ENCODE data around the gene AJM1.

Gene AJM1

GRCh38 chr9:136814725-136815421, 27.4 kb upstream of the AJM1 start:
- Histone ChIP-seq H3K4me3 (replicated peaks; ENCODE audit: insufficient read depth, low read length) (no peak overlapping the region), H3K27ac (replicated peaks) (no peak overlapping the region)
- TF ChIP-seq GABPA (IDR thresholded peaks at IDR 0.05; ENCODE audit: low read depth) (no peak), CTCF (IDR thresholded peaks at IDR 0.05; ENCODE audit: insufficient read depth, low read length) (no peak), REST (IDR thresholded peaks at IDR 0.05; ENCODE audit: insufficient replicate concordance, low read depth) (no peak), POLR2AphosphoS5 (IDR thresholded peaks at IDR 0.05; ENCODE audit: low read depth) (no peak), SPI1 (IDR thresholded peaks at IDR 0.05; ENCODE audit: borderline replicate concordance, low read depth) (no peak)

GRCh38 chr9:136815422-136815782, 26.9 kb upstream of the AJM1 start:
- Histone ChIP-seq H3K27ac (replicated peaks) (no peak overlapping the region), H3K4me3 (replicated peaks; ENCODE audit: insufficient read depth, low read length) (no peak overlapping the region), H3K27me3 (ENCODE audit: insufficient read depth, poor library complexity, severe bottlenecking) (no peaks in the 10 kb centered on the region)
- peak; percentile 34; the same call in 1 of the 2 replicates for TF ChIP-seq SPI1 (IDR thresholded peaks at IDR 0.05; ENCODE audit: borderline replicate concordance, low read depth)
- TF ChIP-seq GABPA (IDR thresholded peaks at IDR 0.05; ENCODE audit: low read depth): no peak
- no peak for DNase-seq (ENCODE audit: low read depth in 1 of 2, low spot score in 1 of 2)

More at GRCh38 chr9:136814725-136815421, 27.4 kb upstream of the AJM1 start:
- DNase-seq (ENCODE audit: low read depth in 1 of 2, low spot score in 1 of 2): no peak
- no peaks in the 10 kb centered on the region for H3K27me3 ChIP-seq (ENCODE audit: insufficient read depth, poor library complexity, severe bottlenecking)

- TF ChIP-seq GABPA (IDR thresholded peaks at IDR 0.05; ENCODE audit: low read depth): no peak
- TF ChIP-seq CTCF (IDR thresholded peaks at IDR 0.05; ENCODE audit: insufficient read depth, low read length): no peak
- no peak for TF ChIP-seq POLR2AphosphoS5 (IDR thresholded peaks at IDR 0.05; ENCODE audit: low read depth)
- no peak for TF ChIP-seq SPI1 (IDR thresholded peaks at IDR 0.05; ENCODE audit: borderline replicate concordance, low read depth)
- TF ChIP-seq REST (IDR thresholded peaks at IDR 0.05; ENCODE audit: insufficient replicate concordance, low read depth): no peak
- H3K4me3 ChIP-seq (replicated peaks; ENCODE audit: insufficient read depth, low read length): no peak overlapping the region
Measured at GRCh38 chr9:136820971-136821825, 21.1 kb upstream of the AJM1 start.

GRCh38 chr9:136821826-136822544, 20.3 kb upstream of the AJM1 start:
- no peak for TF ChIP-seq GABPA (IDR thresholded peaks at IDR 0.05; ENCODE audit: low read depth)
- TF ChIP-seq POLR2AphosphoS5 (IDR thresholded peaks at IDR 0.05; ENCODE audit: low read depth): no peak
- TF ChIP-seq REST (IDR thresholded peaks at IDR 0.05; ENCODE audit: insufficient replicate concordance, low read depth): no peak
- TF ChIP-seq SPI1 (IDR thresholded peaks at IDR 0.05; ENCODE audit: borderline replicate concordance, low read depth): no peak
- TF ChIP-seq CTCF (IDR thresholded peaks at IDR 0.05; ENCODE audit: insufficient read depth, low read length): no peak
- no peak overlapping the region for H3K27ac ChIP-seq (replicated peaks)
- H3K4me3 ChIP-seq (replicated peaks; ENCODE audit: insufficient read depth, low read length): no peak overlapping the region
- H3K27me3 ChIP-seq (ENCODE audit: insufficient read depth, poor library complexity, severe bottlenecking): no peaks in the 10 kb centered on the region
- DNase-seq (ENCODE audit: low read depth in 1 of 2, low spot score in 1 of 2): no peak

More at GRCh38 chr9:136820971-136821825, 21.1 kb upstream of the AJM1 start:
- H3K27ac ChIP-seq (replicated peaks): no peak overlapping the region
- no peaks in the 10 kb centered on the region for H3K27me3 ChIP-seq (ENCODE audit: insufficient read depth, poor library complexity, severe bottlenecking)
- DNase-seq (ENCODE audit: low read depth in 1 of 2, low spot score in 1 of 2): no peak
